Caco-2 (cell line): ENCODE results near the gene FBXW8. TPM values are rescaled to one million over a fixed set of nuclear protein-coding genes. Genes with fewer than 3 reads are reported as not detected.

Experiments used
- BruUV-seq: library from RNA; stranded (reverse); fragments of 400-500 nt; replicated peaks from 2 replicates; lab custom pipeline; 2021; lab: Mats Ljungman, UMichigan
- CTCF ChIA-PET: fragments of 300-600 bp; sonication (Branson Sonifier 250); formaldehyde crosslinking; loops from one replicate; lab custom pipeline; 2022; ENCODE audit warnings: antibody characterized with exemption; lab: Charles Lee
- POLR2A ChIA-PET: fragments of 300-600 bp; sonication (Branson Sonifier 250); formaldehyde crosslinking; loops from one replicate; lab custom pipeline; 2022; ENCODE audit warnings: antibody characterized with exemption; lab: Charles Lee
- DNase-seq, 2 experiments: peaks; one replicate each; pipeline versions ENCODE4 v3.0.0 to v3.0.0-alpha.2; 2020 to 2022
- H3K27me3 ChIP-seq: replicated peaks from 2 replicates; pipeline ENCODE4 v1.6.0; 2011; ENCODE audit warnings: low read length; ENCODE audit not compliant: control insufficient read depth, insufficient read depth
- H3K36me3 ChIP-seq: 2 replicates; pipeline ENCODE4 v1.5.1; 2011; ENCODE audit warnings: low read length; ENCODE audit not compliant: control insufficient read depth, insufficient read depth
- H3K4me1 ChIP-seq: fragments of 250-450 bp; sonication (Bioruptor Pico); 2 replicates; pipeline ENCODE4 v1.5.1; 2020; ENCODE audit warnings: mild to moderate bottlenecking
- H3K4me3 ChIP-seq: 2 replicates; pipeline ENCODE4 v1.5.1; 2011; ENCODE audit warnings: low read depth, mild to moderate bottlenecking, control low read depth, low read length
- H3K9me3 ChIP-seq: fragments of 250-450 bp; sonication (Bioruptor Pico); 2 replicates; pipeline ENCODE4 v1.5.1; 2020; ENCODE audit warnings: mild to moderate bottlenecking, moderate library complexity
- H3K27ac Mint-ChIP-seq: one replicate; pipeline ENCODE4 v1.8.0; 2022; ENCODE audit warnings: mixed read lengths; ENCODE audit not compliant: unreplicated experiment
- H3K27me3 Mint-ChIP-seq: one replicate; pipeline ENCODE4 v1.8.0; 2022; ENCODE audit warnings: mixed read lengths; ENCODE audit not compliant: insufficient read depth, unreplicated experiment
- H3K36me3 Mint-ChIP-seq: one replicate; pipeline ENCODE4 v1.8.0; 2022; ENCODE audit warnings: mild to moderate bottlenecking, mixed read lengths; ENCODE audit not compliant: insufficient read depth, unreplicated experiment
- H3K4me1 Mint-ChIP-seq: one replicate; pipeline ENCODE4 v1.8.0; 2022; ENCODE audit warnings: low read depth, mixed read lengths; ENCODE audit not compliant: unreplicated experiment
- H3K4me3 Mint-ChIP-seq: one replicate; pipeline ENCODE4 v1.8.0; 2022; ENCODE audit warnings: mild to moderate bottlenecking, moderate library complexity, mixed read lengths; ENCODE audit not compliant: unreplicated experiment
- H3K9me3 Mint-ChIP-seq: one replicate; pipeline ENCODE4 v1.8.0; 2022; ENCODE audit warnings: mixed read lengths; ENCODE audit not compliant: unreplicated experiment
- CTCF ChIP-seq, 2 experiments: fragments of 200-600 bp in 1 of 2; IDR thresholded peaks; 1 replicate in 1 of 2; 2 replicates in 1 of 2; pipeline versions ENCODE4 v1.5.1 to v1.8.0; 2011 to 2022; ENCODE audit warnings: antibody characterized with exemption in 1 of 2, control low read depth in 1 of 2, inconsistent platforms in 1 of 2, low read depth in 1 of 2, low read length in 1 of 2, mild to moderate bottlenecking in 1 of 2, moderate library complexity in 1 of 2; ENCODE audit not compliant: insufficient read depth in 1 of 2, severe bottlenecking in 1 of 2, unreplicated experiment in 1 of 2
- intact Hi-C: fragments of 100-400 bp; cut with micrococcal nuclease; formaldehyde crosslinking; loops from one replicate; pipeline ENCODE4 v1.10.0; 2022; ENCODE audit not compliant: unreplicated experiment
- total RNA-seq: library from RNA; stranded (reverse); gene quantifications from 2 replicates; pipeline ENCODE4 v1.2.3, GENCODE V29; 2022

Gene FBXW8
- total RNA-seq, 1 experiment from 2014 or later = 12.2 TPM

- peaks cover 64% of the 10 kb centered on the region for H3K4me1 ChIP-seq
- no peak for DNase-seq
- no peaks in the 10 kb centered on the region for H3K36me3 Mint-ChIP-seq
- H3K27me3 Mint-ChIP-seq = no peaks in the 10 kb centered on the region
- no peak overlapping the region for H3K4me3 Mint-ChIP-seq
- no peaks in the 10 kb centered on the region for H3K27me3 ChIP-seq
- no peaks in the 10 kb centered on the region for H3K36me3 ChIP-seq
- peak in 1 of 2 experiments; percentile 15 for TF ChIP-seq CTCF (IDR thresholded peaks at IDR 0.05; ENCODE audit: insufficient read depth in 1 of 2, low read depth in 1 of 2, low read length in 1 of 2, severe bottlenecking in 1 of 2, unreplicated experiment in 1 of 2)
- ChIA-PET POLR2A (no interaction called here), CTCF (no interaction called here)
- peak overlapping the region; percentile 24 for H3K27ac Mint-ChIP-seq
- H3K9me3 Mint-ChIP-seq = no peaks in the 10 kb centered on the region
- no peak overlapping the region for H3K4me3 ChIP-seq
- BruUV-seq = no TSS peak
- peaks cover 21% of the 10 kb centered on the region for H3K4me1 Mint-ChIP-seq
- intact Hi-C loops = no loop called here
- no peaks in the 10 kb centered on the region for H3K9me3 ChIP-seq
Observed at GRCh38 chr12:117046011-117046369, 135.2 kb downstream of the FBXW8 start.

GRCh38 chr12:117046425-117046824, 135.7 kb downstream of the FBXW8 start:
- H3K4me1 ChIP-seq = peaks cover 61% of the 10 kb centered on the region
- TF ChIP-seq CTCF (IDR thresholded peaks at IDR 0.05; ENCODE audit: insufficient read depth in 1 of 2, low read depth in 1 of 2, low read length in 1 of 2, severe bottlenecking in 1 of 2, unreplicated experiment in 1 of 2) = no peak
- Mint-ChIP-seq H3K36me3 (no peaks in the 10 kb centered on the region), H3K9me3 (no peaks in the 10 kb centered on the region), H3K27ac (peak overlapping the region; percentile 24), H3K4me1 (peaks cover 21% of the 10 kb centered on the region), H3K4me3 (no peak overlapping the region), H3K27me3 (no peaks in the 10 kb centered on the region)
- H3K36me3 ChIP-seq = no peaks in the 10 kb centered on the region
- DNase-seq = no peak
- CTCF ChIA-PET = no interaction called here
- intact Hi-C loops = no loop called here
- BruUV-seq = no TSS peak
- H3K27me3 ChIP-seq = no peaks in the 10 kb centered on the region
- H3K9me3 ChIP-seq = no peaks in the 10 kb centered on the region
- H3K4me3 ChIP-seq = no peak overlapping the region
- POLR2A ChIA-PET = no interaction called here

GRCh38 chr12:117046861-117047530, 136.2 kb downstream of the FBXW8 start:
- TF ChIP-seq CTCF (IDR thresholded peaks at IDR 0.05; ENCODE audit: insufficient read depth in 1 of 2, low read depth in 1 of 2, low read length in 1 of 2, severe bottlenecking in 1 of 2, unreplicated experiment in 1 of 2) = no peak
- H3K9me3 Mint-ChIP-seq = no peaks in the 10 kb centered on the region
- H3K27me3 Mint-ChIP-seq = no peaks in the 10 kb centered on the region
- H3K9me3 ChIP-seq = no peaks in the 10 kb centered on the region
- H3K27ac Mint-ChIP-seq = no peak overlapping the region
- H3K36me3 ChIP-seq = no peaks in the 10 kb centered on the region
- intact Hi-C loops = no loop called here
- BruUV-seq = no TSS peak
- no peak overlapping the region for H3K4me3 ChIP-seq
- no peak for DNase-seq
- POLR2A ChIA-PET = no interaction called here
- H3K4me3 Mint-ChIP-seq = no peak overlapping the region
- H3K27me3 ChIP-seq = no peaks in the 10 kb centered on the region
- H3K4me1 ChIP-seq = peaks cover 56% of the 10 kb centered on the region
- CTCF ChIA-PET = no interaction called here
- peaks cover 21% of the 10 kb centered on the region for H3K4me1 Mint-ChIP-seq
- no peaks in the 10 kb centered on the region for H3K36me3 Mint-ChIP-seq
